H1 (cell line): ENCODE measurements around the gene CDK10. TPM values are rescaled to one million over a fixed set of nuclear protein-coding genes. Genes with fewer than 3 reads are reported as not detected.

Source experiments
- CTCF ChIA-PET: fragments of 300-600 bp; sonication (Branson Sonifier 250); formaldehyde crosslinking; loops from one replicate; lab custom pipeline; 2021; ENCODE audit not compliant: partially characterized antibody; lab: Charles Lee
- POLR2A ChIA-PET: fragments of 300-600 bp; sonication (Branson Sonifier 250); formaldehyde crosslinking; loops from one replicate; lab custom pipeline; 2021; ENCODE audit warnings: inconsistent platforms; ENCODE audit not compliant: partially characterized antibody; lab: Charles Lee
- DNase-seq, 2 experiments: peaks; one replicate each; pipeline versions ENCODE4 v3.0.0 to v3.0.0-alpha.2; 2010 to 2022; ENCODE audit warnings: low spot score in 2 of 2, low read depth in 1 of 2, mixed read lengths in 1 of 2
- FAIRE-seq: peaks from 2 replicates; lab custom pipeline; 2011; peaks lifted over from hg19 to GRCh38; lab: Jason Lieb, UNC
- H2AFZ ChIP-seq: 2 replicates; pipeline ENCODE4 v1.8.1; 2012; ENCODE audit warnings: low read length, inconsistent platforms
- H2AK5ac ChIP-seq: 2 replicates; pipeline ENCODE4 v1.6.1; 2013; ENCODE audit warnings: low read depth, low read length
- H2BK120ac ChIP-seq: replicated peaks from 2 replicates; pipeline ENCODE3; 2013; ENCODE audit warnings: low read depth, low read length, inconsistent platforms
- H2BK12ac ChIP-seq: 2 replicates; pipeline ENCODE4 v1.6.1; 2013; ENCODE audit warnings: low read depth, low read length
- H2BK15ac ChIP-seq: 2 replicates; pipeline ENCODE4 v1.6.1; 2013; ENCODE audit warnings: low read length
- H2BK20ac ChIP-seq: 2 replicates; pipeline ENCODE4 v1.6.1; 2013; ENCODE audit warnings: low read length
- H2BK5ac ChIP-seq: 2 replicates; pipeline ENCODE4 v1.6.1; 2013; ENCODE audit warnings: low read depth, low read length
- H3K14ac ChIP-seq: 2 replicates; pipeline ENCODE4 v1.6.1; 2013; ENCODE audit warnings: inconsistent platforms; ENCODE audit not compliant: insufficient read length
- H3K18ac ChIP-seq: 2 replicates; pipeline ENCODE4 v1.6.1; 2013; ENCODE audit warnings: low read length; ENCODE audit errors: extremely low read depth
- H3K23ac ChIP-seq: 2 replicates; pipeline ENCODE4 v1.6.1; 2013; ENCODE audit warnings: inconsistent platforms; ENCODE audit not compliant: insufficient read length
- H3K23me2 ChIP-seq: 2 replicates; pipeline ENCODE4 v1.6.1; 2013; ENCODE audit warnings: low read depth, low read length
- H3K27ac ChIP-seq: 2 replicates; pipeline ENCODE4 v1.6.1; 2011; ENCODE audit warnings: low read depth, low read length, inconsistent platforms
- H3K27me3 ChIP-seq, 4 experiments: replicated peaks in 1 of 4; 1 replicate in 1 of 4; 2 replicates in 3 of 4; pipeline versions ENCODE4 v1.6.1 to v1.8.1; 2011 to 2013; ENCODE audit warnings: low read length in 3 of 4, mild to moderate bottlenecking in 3 of 4, inconsistent platforms in 2 of 4, mixed read lengths in 2 of 4, moderate library complexity in 1 of 4; ENCODE audit not compliant: control insufficient read depth in 3 of 4, insufficient read depth in 3 of 4; ENCODE audit errors: extremely low read depth in 1 of 4
- H3K36me3 ChIP-seq, 4 experiments: 2 replicates each; pipeline versions ENCODE4 v1.6.1 to v1.8.1; 2011 to 2013; ENCODE audit warnings: mild to moderate bottlenecking in 4 of 4, low read length in 3 of 4, moderate library complexity in 2 of 4, control low read depth in 1 of 4, inconsistent platforms in 1 of 4; ENCODE audit not compliant: insufficient read depth in 4 of 4, control insufficient read depth in 2 of 4
- H3K4ac ChIP-seq: replicated peaks from 2 replicates; pipeline ENCODE3; 2013; ENCODE audit warnings: low read length, low read depth, mixed read lengths, inconsistent platforms; ENCODE audit not compliant: insufficient read length
- H3K4me1 ChIP-seq, 4 experiments: replicated peaks in 1 of 4; 1 replicate in 1 of 4; 2 replicates in 3 of 4; pipeline versions ENCODE4 v1.6.1 to v1.8.1; 2011 to 2013; ENCODE audit warnings: low read length in 3 of 4, inconsistent platforms in 2 of 4, mixed read lengths in 1 of 4; ENCODE audit not compliant: insufficient read depth in 4 of 4, control insufficient read depth in 3 of 4
- H3K4me2 ChIP-seq, 2 experiments: 2 replicates each; pipeline versions ENCODE4 v1.6.1 to v1.8.1; 2011 to 2013; ENCODE audit warnings: low read depth in 2 of 2, low read length in 2 of 2, control low read depth in 1 of 2, inconsistent platforms in 1 of 2, mild to moderate bottlenecking in 1 of 2; ENCODE audit not compliant: insufficient read depth in 1 of 2
- H3K4me3 ChIP-seq, 4 experiments: fragments of 200-600, 300-600 bp in 1 of 4; sonication (generic), shearing (Covaris generic), sonication (Bioruptor Twin) in 1 of 4; 2 replicates each; pipeline versions ENCODE4 v1.5.1 to v1.8.1; 2011 to 2016; ENCODE audit warnings: low read length in 4 of 4, low read depth in 3 of 4, control low read depth in 2 of 4, inconsistent platforms in 2 of 4, mild to moderate bottlenecking in 2 of 4, mixed read lengths in 1 of 4, moderate library complexity in 1 of 4; ENCODE audit not compliant: insufficient read depth in 2 of 4; ENCODE audit errors: extremely low read depth in 1 of 4
- H3K56ac ChIP-seq: replicated peaks from 2 replicates; pipeline ENCODE3; 2013; ENCODE audit warnings: low read depth, mild to moderate bottlenecking, mixed read lengths, low read length, inconsistent platforms; ENCODE audit not compliant: insufficient read length
- H3K79me1 ChIP-seq: 2 replicates; pipeline ENCODE4 v1.6.1; 2013; ENCODE audit warnings: low read depth, low read length, control low read depth
- H3K79me2 ChIP-seq, 2 experiments: 2 replicates each; pipeline versions ENCODE4 v1.6.1 to v1.8.1; 2012 to 2013; ENCODE audit warnings: low read length in 2 of 2, mild to moderate bottlenecking in 2 of 2, inconsistent platforms in 1 of 2; ENCODE audit not compliant: insufficient read depth in 2 of 2, control insufficient read depth in 1 of 2
- H3K9ac ChIP-seq, 4 experiments: replicated peaks in 1 of 4; 1 replicate in 1 of 4; 2 replicates in 3 of 4; pipeline versions ENCODE4 v1.6.1 to v1.8.1; 2011 to 2013; ENCODE audit warnings: low read depth in 3 of 4, low read length in 3 of 4, control low read depth in 2 of 4, mild to moderate bottlenecking in 2 of 4, moderate library complexity in 2 of 4, inconsistent platforms in 1 of 4; ENCODE audit errors: extremely low read depth in 1 of 4
- H3K9me3 ChIP-seq, 2 experiments: 2 replicates each; pipeline versions ENCODE4 v1.6.1 to v1.8.1; 2012 to 2013; ENCODE audit warnings: mild to moderate bottlenecking in 2 of 2, moderate library complexity in 2 of 2, control low read depth in 1 of 2, inconsistent platforms in 1 of 2, low read depth in 1 of 2, low read length in 1 of 2, mixed read lengths in 1 of 2; ENCODE audit not compliant: insufficient read depth in 2 of 2
- H4K20me1 ChIP-seq, 2 experiments: replicated peaks in 1 of 2; 2 replicates each; pipeline versions ENCODE3 to v1.8.1; 2011 to 2013; ENCODE audit warnings: inconsistent platforms in 2 of 2, low read length in 2 of 2, mild to moderate bottlenecking in 1 of 2; ENCODE audit not compliant: insufficient read depth in 2 of 2, control insufficient read depth in 1 of 2
- H4K5ac ChIP-seq: 2 replicates; pipeline ENCODE4 v1.6.1; 2013; ENCODE audit warnings: low read length, low read depth, mixed read lengths, inconsistent platforms; ENCODE audit not compliant: insufficient read length
- H4K8ac ChIP-seq: 2 replicates; pipeline ENCODE4 v1.8.0; 2013; ENCODE audit warnings: mild to moderate bottlenecking, moderate library complexity, low read length, inconsistent platforms; ENCODE audit not compliant: insufficient read depth; ENCODE audit errors: extremely low read depth
- H4K91ac ChIP-seq: replicated peaks from 2 replicates; pipeline ENCODE3; 2013; ENCODE audit warnings: low read length, mixed read lengths, inconsistent platforms; ENCODE audit not compliant: insufficient read length
- CBX8 ChIP-seq: fragments of 300-800, 300-1000 bp; sonication (generic); IDR thresholded peaks from 2 replicates; pipeline ENCODE4 v1.7.1; 2016; ENCODE audit warnings: low read depth, low read length, borderline replicate concordance
- EGR1 ChIP-seq: IDR thresholded peaks from 2 replicates; pipeline ENCODE4 v1.6.1; 2011; ENCODE audit warnings: low read depth, low read length, borderline replicate concordance
- FOSL1 ChIP-seq: IDR thresholded peaks from 2 replicates; pipeline ENCODE4 v1.6.1; 2011; ENCODE audit warnings: mild to moderate bottlenecking, low read depth, low read length, moderate library complexity; ENCODE audit not compliant: insufficient read depth
- HDAC2 ChIP-seq, 2 experiments: fragments of 300-600 bp in 1 of 2; sonication (generic) in 1 of 2; IDR thresholded peaks; 2 replicates each; pipeline ENCODE4 v1.6.1; 2011 to 2012; ENCODE audit warnings: low read depth in 2 of 2, low read length in 2 of 2, mild to moderate bottlenecking in 2 of 2, moderate library complexity in 2 of 2, borderline replicate concordance in 1 of 2, inconsistent platforms in 1 of 2
- JUND ChIP-seq: IDR thresholded peaks from 2 replicates; pipeline ENCODE4 v1.6.1; 2011; ENCODE audit warnings: mild to moderate bottlenecking, improper control_type of control experiment, low read length
- KDM5A ChIP-seq: fragments of 200-600 bp; IDR thresholded peaks from 2 replicates; pipeline ENCODE4 v1.7.1; 2012; ENCODE audit warnings: mild to moderate bottlenecking, low read length, inconsistent platforms, mixed read lengths
- MAFK ChIP-seq: IDR thresholded peaks from 2 replicates; pipeline ENCODE4 v1.6.1; 2012; ENCODE audit warnings: low read depth, mild to moderate bottlenecking, improper control_type of control experiment, low read length
- PHF8 ChIP-seq: fragments of 200-600 bp; sonication (generic); conservative IDR thresholded peaks from 2 replicates; pipeline ENCODE4 v1.7.1; 2012; ENCODE audit warnings: low read depth, mild to moderate bottlenecking, inconsistent platforms, low read length, moderate library complexity
- SAP30 ChIP-seq: fragments of 300-600 bp; sonication (generic); IDR thresholded peaks from 2 replicates; pipeline ENCODE4 v1.7.1; 2012; ENCODE audit warnings: low read length, moderate library complexity, mild to moderate bottlenecking, inconsistent platforms; ENCODE audit not compliant: insufficient read depth, insufficient replicate concordance
- SIRT6 ChIP-seq: IDR thresholded peaks from one replicate; pipeline ENCODE4 v1.7.1; 2012; ENCODE audit warnings: low read length, inconsistent platforms
- SRF ChIP-seq: IDR thresholded peaks from 2 replicates; pipeline ENCODE4 v1.6.1; 2011; ENCODE audit warnings: mild to moderate bottlenecking, low read depth, low read length, moderate library complexity
- TAF7 ChIP-seq: optimal IDR thresholded peaks from 2 replicates; pipeline ENCODE3; 2011; ENCODE audit warnings: low read depth, mild to moderate bottlenecking, inconsistent platforms, low read length, moderate library complexity, borderline replicate concordance
- TBP ChIP-seq: IDR thresholded peaks from 2 replicates; pipeline ENCODE4 v1.6.1; 2011; ENCODE audit warnings: low read depth, low read length, improper control_type of control experiment
- WGBS, 2 experiments: shearing (Covaris generic) in 1 of 2; methylation state at CpG; one replicate each; pipeline versions ENCODE4 v1.1.6 to v1.1.7; 2013 to 2015; ENCODE audit warnings: low lambda C conversion rate in 2 of 2, mixed read lengths in 2 of 2, inconsistent platforms in 1 of 2, low coverage in 1 of 2, missing lambda C conversion rate in 1 of 2; ENCODE audit not compliant: insufficient replicate concordance in 2 of 2, insufficient coverage in 1 of 2, insufficient read length in 1 of 2; ENCODE audit errors: extremely low coverage in 1 of 2, missing lambda C conversion rate in 1 of 2; 5-methylcytosine and 5-hydroxymethylcytosine counted together
- polyA plus RNA-seq, 7 experiments: library from polyadenylated mRNA; depleted of rRNA in 3 of 7; stranded (reverse) in 5 of 7; unstranded in 2 of 7; fragments of >200 nt in 5 of 7; fragments of 200-250 nt in 2 of 7; gene quantifications; 1 replicate in 5 of 7; 2 replicates in 1 of 7; 4 replicates in 1 of 7; pipeline versions ENCODE4 v1.2.1 to v1.2.3, GENCODE V29; 2011 to 2013; ENCODE audit warnings: missing spikeins in 2 of 7, mixed read lengths in 2 of 7
- total RNA-seq: library from RNA; stranded (reverse); fragmentation: NEBNext Ultra II Directional; extraction: Animal tissue kit (Norgen Biotek cat#: 25700); gene quantifications from 2 replicates; pipeline ENCODE4 v1.2.1, GENCODE V29; 2021

CDK10 gene
- total and polyA plus RNA-seq, 2 of the 8 experiments (the other 6 are each of a cell fraction or from before 2014, with no cell fraction given) = 49.5 to 83.9 TPM

DNA sequence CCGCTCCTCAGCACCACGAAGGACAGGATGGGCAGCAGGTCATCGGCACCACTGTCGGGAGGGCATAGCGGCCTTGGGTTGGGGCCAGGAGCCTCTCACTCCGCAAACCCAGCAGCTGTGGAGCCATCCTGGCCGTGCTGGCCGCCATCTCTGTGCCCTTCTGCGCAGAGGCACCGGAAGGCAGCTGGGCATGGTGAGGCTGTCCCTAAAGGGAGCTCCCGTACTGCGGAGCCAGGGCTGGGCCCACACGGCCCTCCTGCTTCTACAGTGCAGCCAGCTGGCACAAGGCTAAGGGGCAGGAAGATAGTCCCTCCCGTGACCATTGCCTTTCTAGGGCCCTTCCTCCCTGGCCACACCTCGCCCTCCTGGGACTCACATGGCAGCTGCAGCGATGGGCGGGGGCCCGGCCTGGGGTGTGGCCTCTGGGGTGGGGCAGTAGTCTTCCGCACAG, 22.0 kb downstream of the CDK10 start:
- H3K79me2 ChIP-seq = no peaks in the 10 kb centered on the region
- H4K8ac ChIP-seq = no peak overlapping the region
- DNase-seq (no peak), FAIRE-seq (no peak)
- peaks cover 0 to 18% (median 13%) of the 10 kb centered on the region in 4 experiments; a peak in 6 of 7 replicates for H3K4me1 ChIP-seq
- H3K4ac ChIP-seq = no peak overlapping the region
- no peak overlapping the region for H2BK120ac ChIP-seq
- no peak overlapping the region for H3K56ac ChIP-seq
- H4K91ac ChIP-seq = no peak overlapping the region
- H3K27ac ChIP-seq = no peak overlapping the region
- H3K36me3 ChIP-seq = peaks cover 0 to 2% (median under 1%) of the 10 kb centered on the region in 4 experiments; a peak in 2 of 8 replicates
- H4K20me1 ChIP-seq = peaks cover 0 to 5% of the 10 kb centered on the region in 2 experiments
- no peak overlapping the region for H4K5ac ChIP-seq
- no peak overlapping the region for H3K4me3 ChIP-seq
- no peak overlapping the region for H2BK20ac ChIP-seq
- H2BK15ac ChIP-seq = peak overlapping the region; percentile 18; the same call in 1 of the 2 replicates
- H3K14ac ChIP-seq = no peak overlapping the region
- no peak overlapping the region for H3K9ac ChIP-seq
- no peaks in the 10 kb centered on the region for H3K9me3 ChIP-seq
- H3K4me2 ChIP-seq = 0 out of 4 replicates have a peak overlapping the region, but pooled peaks of 1 of the 2 experiments have one; percentile 6
- H3K27me3 ChIP-seq = peaks cover 0 to 7% (median 2%) of the 10 kb centered on the region in 4 experiments; a peak in 2 of 7 replicates
- H3K23ac ChIP-seq = no peak overlapping the region
- H2AFZ ChIP-seq = no peak overlapping the region
- WGBS, 2 experiments = 88% methylated on average over 17 of the region's 19 CpGs; no CpG with 5 or more reads in 1 of the 2 experiments
- POLR2A ChIA-PET = interaction anchor here (1.8 to 16.7 kb wide), 4 partner anchors 8 to 21 kb away, joined by 6 to 193 read pairs (median 67); partner anchors contain the start of gene VPS9D1
- peak overlapping the region; percentile 8; the same call in 1 of the 2 replicates for H2BK5ac ChIP-seq
- H2BK12ac ChIP-seq = peak overlapping the region; percentile 80; the same call in 1 of the 2 replicates
- H3K18ac ChIP-seq = peak overlapping the region; percentile 24; the same call in 1 of the 2 replicates
- H3K23me2 ChIP-seq = peaks cover 3% of the 10 kb centered on the region; the same call in 1 of the 2 replicates
- 0 out of 2 replicates have a peak overlapping the region, but pooled peaks have one; percentile 4 for H2AK5ac ChIP-seq
- H3K79me1 ChIP-seq = no peaks in the 10 kb centered on the region
- CTCF ChIA-PET = interaction anchor here (0.9 to 7.2 kb wide), 9 partner anchors 8 to 202 kb away, joined by 3 to 69 read pairs (median 9); partner anchors contain the start of gene SPATA2L
- no peak for TF ChIP-seq SAP30
- no peak for TF ChIP-seq PHF8
- TF ChIP-seq EGR1 = no peak
- no peak for TF ChIP-seq TBP
- no peak for TF ChIP-seq KDM5A
- TF ChIP-seq TAF7 = no peak
- no peak for TF ChIP-seq SRF
- TF ChIP-seq MAFK = no peak
- TF ChIP-seq CBX8 = no peak
- no peak for TF ChIP-seq HDAC2 (IDR thresholded peaks at IDR 0.05; ENCODE audit: borderline replicate concordance in 1 of 2, low read depth in 2 of 2, low read length in 2 of 2)
- no peak for TF ChIP-seq JUND
- no peak for TF ChIP-seq FOSL1
- TF ChIP-seq SIRT6 = no peak
